Mesodermal cell (in vitro differentiated cells): Measurements from ENCODE around the gene VPS4A.
"Not testable (repeated sequence)": the region's sequence is repeated elsewhere in the genome, so short reads cannot be mapped to it uniquely, and the experiment has no call there.

ENCODE experiments used
- H3K27ac ChIP-seq: 2 replicates; pipeline ENCODE4 v1.7.0; 2013; ENCODE audit warnings: mild to moderate bottlenecking, low read depth, low read length, moderate library complexity; ENCODE audit not compliant: severe bottlenecking
- H3K36me3 ChIP-seq: 2 replicates; pipeline ENCODE4 v1.7.1; 2013; ENCODE audit warnings: mild to moderate bottlenecking, low read length, moderate library complexity; ENCODE audit not compliant: control insufficient read depth, insufficient read depth
- H3K4me1 ChIP-seq: one replicate; pipeline ENCODE4 v1.7.1; 2013; ENCODE audit warnings: mild to moderate bottlenecking, low read length; ENCODE audit not compliant: insufficient read depth, control insufficient read depth, poor library complexity, severe bottlenecking
- H3K4me3 ChIP-seq: 2 replicates; pipeline ENCODE4 v1.7.0; 2013; ENCODE audit warnings: low read length, control low read depth, mild to moderate bottlenecking; ENCODE audit not compliant: insufficient read depth, poor library complexity, severe bottlenecking; ENCODE audit errors: extremely low read depth
- H3K9me3 ChIP-seq: 2 replicates; pipeline ENCODE4 v1.7.1; 2013; ENCODE audit warnings: mild to moderate bottlenecking, low read length, moderate library complexity; ENCODE audit not compliant: control insufficient read depth
- WGBS, 2 experiments: methylation state at CpG; one replicate each; pipeline ENCODE4 v1.1.5; 2013; ENCODE audit warnings: missing lambda C conversion rate in 2 of 2; ENCODE audit not compliant: insufficient coverage in 2 of 2; 5-methylcytosine and 5-hydroxymethylcytosine counted together

The VPS4A gene

GRCh38 chr16:69285240-69285639, 25.9 kb upstream of the VPS4A start:
- 97 to 100% methylated on average over 1 to 2 of the region's 4 CpGs for WGBS, 2 experiments
- Histone ChIP-seq H3K4me1 (peaks cover 10% of the 10 kb centered on the region), H3K36me3 (peaks cover 25% of the 10 kb centered on the region), H3K27ac (no peak overlapping the region), H3K4me3 (no peak overlapping the region), H3K9me3 (no peaks in the 10 kb centered on the region)

- 89% methylated on average over 11 to 12 of the region's 13 CpGs for WGBS, 2 experiments
- no peaks in the 10 kb centered on the region for H3K9me3 ChIP-seq
- H3K4me1 ChIP-seq = peaks cover 10% of the 10 kb centered on the region
- H3K4me3 ChIP-seq = no peak overlapping the region
- peaks cover 25% of the 10 kb centered on the region for H3K36me3 ChIP-seq
- no peak overlapping the region for H3K27ac ChIP-seq
Measured at GRCh38 chr16:69286941-69287713, 24.0 kb upstream of the VPS4A start.

GRCh38 chr16:69291657-69292056, 19.5 kb upstream of the VPS4A start:
- H3K36me3 ChIP-seq = peaks cover 10% of the 10 kb centered on the region
- not testable (repeated sequence) for H3K9me3 ChIP-seq, H3K27ac ChIP-seq, H3K4me3 ChIP-seq, H3K4me1 ChIP-seq
- WGBS, 2 experiments = 98 to 100% methylated on average over 7 of the region's 9 CpGs

GRCh38 chr16:69293401-69293800, 17.7 kb upstream of the VPS4A start:
- H3K27ac ChIP-seq = no peak overlapping the region
- 94 to 97% methylated on average over 3 of the region's 3 CpGs for WGBS, 2 experiments

GRCh38 chr16:69294051-69294450, 17.1 kb upstream of the VPS4A start:
- no CpG with 5 or more reads among the region's 1 CpG for WGBS, 2 experiments
- no peaks in the 10 kb centered on the region for H3K9me3 ChIP-seq
- no peaks in the 10 kb centered on the region for H3K4me1 ChIP-seq
- H3K4me3 ChIP-seq = no peak overlapping the region
- H3K27ac ChIP-seq = no peak overlapping the region
- peaks cover 5% of the 10 kb centered on the region for H3K36me3 ChIP-seq

More at GRCh38 chr16:69293401-69293800, 17.7 kb upstream of the VPS4A start:
- Histone ChIP-seq H3K9me3 (no peaks in the 10 kb centered on the region), H3K36me3 (peaks cover 5% of the 10 kb centered on the region), H3K4me1 (no peaks in the 10 kb centered on the region), H3K4me3 (no peak overlapping the region)

- peaks cover 23% of the 10 kb centered on the region for H3K36me3 ChIP-seq
- H3K4me1 ChIP-seq, H3K9me3 ChIP-seq, H3K27ac ChIP-seq, H3K4me3 ChIP-seq: not testable (repeated sequence)
- WGBS, 2 experiments = 75 to 96% methylated on average over 3 of the region's 7 CpGs
Measured at GRCh38 chr16:69296771-69297170, 14.4 kb upstream of the VPS4A start.

GRCh38 chr16:69298261-69298660, 12.9 kb upstream of the VPS4A start:
- Histone ChIP-seq H3K4me3 (no peak overlapping the region), H3K27ac (no peak overlapping the region), H3K36me3 (peaks cover 29% of the 10 kb centered on the region), H3K9me3 (no peaks in the 10 kb centered on the region), H3K4me1 (no peaks in the 10 kb centered on the region)
- WGBS, 2 experiments = 100% methylated on average over 1 to 2 of the region's 4 CpGs

GRCh38 chr16:69301187-69301586, 10.0 kb upstream of the VPS4A start:
- Histone ChIP-seq H3K9me3 (no peaks in the 10 kb centered on the region), H3K36me3 (peaks cover 24% of the 10 kb centered on the region), H3K4me3 (no peak overlapping the region), H3K27ac (no peak overlapping the region), H3K4me1 (no peaks in the 10 kb centered on the region)
- 82 to 100% methylated on average over 1 of the region's 1 CpG for WGBS, 2 experiments

- WGBS, 2 experiments = 83 to 93% methylated on average over 2 of the region's 4 CpGs
- H3K36me3 ChIP-seq = peaks cover 24% of the 10 kb centered on the region
- H3K4me1 ChIP-seq = no peaks in the 10 kb centered on the region
Measured at GRCh38 chr16:69301861-69302260, 9.3 kb upstream of the VPS4A start.

GRCh38 chr16:69302301-69302700, 8.8 kb upstream of the VPS4A start:
- 95% methylated on average over 2 to 4 of the region's 4 CpGs for WGBS, 2 experiments
- Histone ChIP-seq H3K4me1 (no peaks in the 10 kb centered on the region), H3K36me3 (peaks cover 24% of the 10 kb centered on the region), H3K4me3 (no peak overlapping the region), H3K27ac (no peak overlapping the region), H3K9me3 (no peaks in the 10 kb centered on the region)

More at GRCh38 chr16:69301861-69302260, 9.3 kb upstream of the VPS4A start:
- Histone ChIP-seq H3K27ac (no peak overlapping the region), H3K9me3 (no peaks in the 10 kb centered on the region), H3K4me3 (no peak overlapping the region)

GRCh38 chr16:69306031-69306430, 5.1 kb upstream of the VPS4A start:
- Histone ChIP-seq H3K4me3 (no peak overlapping the region), H3K27ac (no peak overlapping the region), H3K36me3 (peaks cover 6% of the 10 kb centered on the region), H3K9me3 (no peaks in the 10 kb centered on the region), H3K4me1 (no peaks in the 10 kb centered on the region)
- no CpG with 5 or more reads among the region's 1 CpG for WGBS, 2 experiments
